Measurements from ENCODE around the gene SIK3.

GRCh38 chr11:117070016-117070415, 28.2 kb downstream of the SIK3 start:
- TF ChIP-seq CTCF (IDR thresholded peaks at IDR 0.05) (no peak), EZH2 (IDR thresholded peaks at IDR 0.05) (no peak)

Measured in neural progenitor cell (in vitro differentiated cells).